GM12878 (cell line): ENCODE results near the gene RPL13A. TPM values are rescaled to one million over a fixed set of nuclear protein-coding genes. Genes with fewer than 3 reads are reported as not detected.

Source experiments
- ATAC-seq: fragments of 200-7000 bp; cut with Tn5 transposase; 3 replicates; pipeline ENCODE4 v1.9.1; 2020; ENCODE audit warnings: mild to moderate bottlenecking, moderate library complexity
- BruUV-seq: library from RNA; stranded (reverse); fragments of 400-500 nt; replicated peaks from 2 replicates; lab custom pipeline; 2021; lab: Mats Ljungman, UMichigan
- CTCF ChIA-PET: fragments of 300-600 bp; sonication (Branson Sonifier 250); formaldehyde crosslinking; extraction: SDS; loops from one replicate; lab custom pipeline; 2021; ENCODE audit warnings: inconsistent platforms; lab: Yijun Ruan, JAX
- POLR2A ChIA-PET: fragments of 350-600 bp; formaldehyde crosslinking; extraction: SDS; loops from one replicate; lab custom pipeline; 2021; ENCODE audit warnings: inconsistent platforms; lab: Charles Lee
- RAD21 ChIA-PET: fragments of 300-600 bp; sonication (Branson Sonifier 250); formaldehyde crosslinking; loops from one replicate; lab custom pipeline; 2023; ENCODE audit warnings: antibody characterized with exemption; ENCODE audit not compliant: unreplicated experiment; lab: Charles Lee
- SMC1A ChIA-PET: fragments of 300-600 bp; sonication (Branson Sonifier 250); formaldehyde crosslinking; loops from one replicate; lab custom pipeline; 2023; ENCODE audit not compliant: unreplicated experiment, uncharacterized antibody; lab: Charles Lee
- DNase-seq: peaks from one replicate; pipeline ENCODE4 v3.0.0-alpha.2; 2011; ENCODE audit warnings: low read depth, low spot score
- FAIRE-seq: peaks from 3 replicates; lab custom pipeline; 2011; peaks lifted over from hg19 to GRCh38; lab: Jason Lieb, UNC
- H2AFZ ChIP-seq: 2 replicates; pipeline ENCODE4 v1.6.0; 2011; ENCODE audit warnings: low read depth, low read length, control low read depth; ENCODE audit not compliant: control insufficient read depth
- H3K27ac ChIP-seq: 2 replicates; pipeline ENCODE4 v1.5.1; 2011; ENCODE audit warnings: control low read depth; ENCODE audit not compliant: control insufficient read depth, insufficient read depth
- H3K27me3 ChIP-seq, 2 experiments: replicated peaks in 1 of 2; 2 replicates each; pipeline versions ENCODE4 v1.6.0 to v1.6.1; 2011; ENCODE audit warnings: low read length in 1 of 2; ENCODE audit not compliant: control insufficient read depth in 2 of 2, insufficient read depth in 2 of 2
- H3K36me3 ChIP-seq, 2 experiments: 2 replicates each; pipeline ENCODE4 v1.5.1; 2011; ENCODE audit warnings: low read length in 1 of 2; ENCODE audit not compliant: control insufficient read depth in 2 of 2, insufficient read depth in 2 of 2
- H3K4me1 ChIP-seq: 2 replicates; pipeline ENCODE4 v1.6.1; 2011; ENCODE audit warnings: mild to moderate bottlenecking, low read length, moderate library complexity, mixed read lengths; ENCODE audit not compliant: control insufficient read depth, insufficient read depth
- H3K4me2 ChIP-seq: 2 replicates; pipeline ENCODE4 v1.6.0; 2011; ENCODE audit warnings: control low read depth; ENCODE audit not compliant: control insufficient read depth, insufficient read depth
- H3K4me3 ChIP-seq: fragments of 200-600 bp; sonication (generic); 2 replicates; pipeline ENCODE4 v1.5.1; 2016
- H3K79me2 ChIP-seq: 2 replicates; pipeline ENCODE4 v1.6.0; 2011; ENCODE audit warnings: low read length; ENCODE audit not compliant: control insufficient read depth, insufficient read depth
- H3K9ac ChIP-seq: 2 replicates; pipeline ENCODE4 v1.8.0; 2011; ENCODE audit warnings: low read length, control low read depth, mixed read lengths; ENCODE audit not compliant: control insufficient read depth, insufficient read depth
- H3K9me3 ChIP-seq: replicated peaks from 3 replicates; pipeline ENCODE4 v1.5.1; 2011; ENCODE audit warnings: mild to moderate bottlenecking, low read length; ENCODE audit not compliant: control insufficient read depth, insufficient read depth
- H4K20me1 ChIP-seq: 2 replicates; pipeline ENCODE4 v1.6.0; 2011; ENCODE audit not compliant: control insufficient read depth, insufficient read depth
- ATF7 ChIP-seq: fragments of 450-650 bp; IDR thresholded peaks from 2 replicates; pipeline ENCODE4 v1.6.1; 2016; ENCODE audit warnings: low read depth, mild to moderate bottlenecking
- BMI1 ChIP-seq: fragments of 450-650 bp; IDR thresholded peaks from 2 replicates; pipeline ENCODE4 v1.6.1; 2016; ENCODE audit warnings: mild to moderate bottlenecking, moderate library complexity, borderline replicate concordance
- CBFB ChIP-seq: IDR thresholded peaks from 2 replicates; pipeline ENCODE4 v1.6.1; 2016; ENCODE audit warnings: antibody characterized with exemption, low read depth
- CBX5 ChIP-seq: sonication (generic); IDR thresholded peaks from 2 replicates; pipeline ENCODE4 v1.6.1; 2016; ENCODE audit warnings: low read depth, moderate library complexity, mild to moderate bottlenecking, inconsistent platforms
- ELK1 ChIP-seq: IDR thresholded peaks from 2 replicates; pipeline ENCODE4 v1.6.1; 2012; ENCODE audit warnings: low read depth, low read length, improper control_type of control experiment
- ETV6 ChIP-seq, 2 experiments: fragments of 450-650 bp in 1 of 2; IDR thresholded peaks in 1 of 2; conservative IDR thresholded peaks in 1 of 2; 2 replicates each; pipeline ENCODE4 v1.6.1; 2014; ENCODE audit warnings: antibody characterized with exemption in 1 of 2, borderline replicate concordance in 1 of 2, low read depth in 1 of 2, mild to moderate bottlenecking in 1 of 2, moderate library complexity in 1 of 2
- HCFC1 ChIP-seq: fragments of 150-350 bp; IDR thresholded peaks from 2 replicates; pipeline ENCODE4 v1.6.1; 2014; ENCODE audit warnings: low read length
- HDAC2 ChIP-seq: fragments of 200-600 bp; sonication (generic); IDR thresholded peaks from 2 replicates; pipeline ENCODE4 v1.6.1; 2017
- IKZF2 ChIP-seq, 2 experiments: fragments of 450-650 bp; IDR thresholded peaks; 2 replicates each; pipeline ENCODE4 v1.6.1; 2017; ENCODE audit warnings: mild to moderate bottlenecking in 2 of 2, moderate library complexity in 2 of 2
- JUNB ChIP-seq: IDR thresholded peaks from 2 replicates; pipeline ENCODE4 v1.6.1; 2016; ENCODE audit warnings: antibody characterized with exemption, mild to moderate bottlenecking
- MEF2A ChIP-seq: IDR thresholded peaks from 2 replicates; pipeline ENCODE4 v1.6.1; 2011; ENCODE audit warnings: low read depth, mild to moderate bottlenecking, low read length, moderate library complexity; ENCODE audit not compliant: insufficient read depth
- MTA2 ChIP-seq: fragments of 450-650 bp; IDR thresholded peaks from 2 replicates; pipeline ENCODE4 v1.6.1; 2016; ENCODE audit warnings: low read depth, mild to moderate bottlenecking, moderate library complexity
- MYB ChIP-seq: fragments of 150-350 bp; IDR thresholded peaks from 2 replicates; pipeline ENCODE4 v1.6.1; 2014; ENCODE audit warnings: mild to moderate bottlenecking, low read depth, low read length, borderline replicate concordance
- RBBP5 ChIP-seq: fragments of 200-600 bp; sonication (generic); conservative IDR thresholded peaks from 2 replicates; pipeline ENCODE4 v1.6.1; 2016
- SMARCA5 ChIP-seq: fragments of 450-650 bp; IDR thresholded peaks from 2 replicates; pipeline ENCODE4 v1.6.1; 2017; ENCODE audit warnings: mild to moderate bottlenecking
- WGBS: methylation state at CpG from one replicate; pipeline ENCODE4 v1.1.6; 2016; ENCODE audit warnings: low lambda C conversion rate; ENCODE audit not compliant: insufficient replicate concordance, insufficient coverage; ENCODE audit errors: missing lambda C conversion rate; 5-methylcytosine and 5-hydroxymethylcytosine counted together
- in situ Hi-C: fragments of 300-500 bp; cut with MboI; formaldehyde crosslinking; loops from 9 replicates; pipeline ENCODE4 v1.14.3; 2018; ENCODE audit warnings: mixed read lengths
- intact Hi-C: fragments of 100-400 bp; cut with micrococcal nuclease; formaldehyde crosslinking; loops from one replicate; pipeline ENCODE4 v1.14.2; 2022; ENCODE audit not compliant: unreplicated experiment
- polyA plus RNA-seq, 11 experiments: library from polyadenylated mRNA; depleted of rRNA in 4 of 11; unstranded in 6 of 11; stranded (reverse) in 5 of 11; fragments of >200 nt; fragmentation: Nextera tagmentation in 4 of 11; fragmentation: Illumina TruSeq in 1 of 11; extraction: Ambion mirVana in 4 of 11; extraction: Trizol in 1 of 11; gene quantifications; 1 replicate in 1 of 11; 2 replicates in 10 of 11; pipeline versions ENCODE4 v1.2.1 to v1.2.3, GENCODE V29; 2011 to 2016; ENCODE audit warnings: inconsistent platforms in 2 of 11, missing spikeins in 2 of 11, low read depth in 1 of 11
- total RNA-seq, 4 experiments: library from RNA; depleted of rRNA in 3 of 4; stranded (reverse); fragments of >200 nt in 3 of 4; fragmentation: Illumina TruSeq in 1 of 4; extraction: Trizol in 1 of 4; gene quantifications; 2 replicates each; pipeline versions ENCODE4 v1.2.1 to v1.2.3, GENCODE V29; 2013 to 2021
- TF ChIP-seq, protein P1 (sequence below): fragments of 450-650 bp; IDR thresholded peaks from 2 replicates; pipeline ENCODE4 v1.6.1; 2018; ENCODE audit warnings: borderline replicate concordance, mild to moderate bottlenecking; ENCODE audit not compliant: partially characterized antibody
- TF ChIP-seq, protein P2 (sequence below): IDR thresholded peaks from 2 replicates; pipeline ENCODE4 v1.6.1; 2011; ENCODE audit warnings: low read depth, mild to moderate bottlenecking, low read length, moderate library complexity, borderline replicate concordance; ENCODE audit errors: extremely low read depth
- TF ChIP-seq, protein P3 (sequence below): fragments of 450-650 bp; IDR thresholded peaks from 2 replicates; pipeline ENCODE4 v1.6.1; 2017; ENCODE audit warnings: mild to moderate bottlenecking, moderate library complexity

Gene RPL13A
- total and polyA plus RNA-seq, 10 of the 15 experiments (the other 5 are each of a cell fraction or from before 2014, with no cell fraction given), result 1,426 to 8,961 (median 4,266) TPM

DNA sequence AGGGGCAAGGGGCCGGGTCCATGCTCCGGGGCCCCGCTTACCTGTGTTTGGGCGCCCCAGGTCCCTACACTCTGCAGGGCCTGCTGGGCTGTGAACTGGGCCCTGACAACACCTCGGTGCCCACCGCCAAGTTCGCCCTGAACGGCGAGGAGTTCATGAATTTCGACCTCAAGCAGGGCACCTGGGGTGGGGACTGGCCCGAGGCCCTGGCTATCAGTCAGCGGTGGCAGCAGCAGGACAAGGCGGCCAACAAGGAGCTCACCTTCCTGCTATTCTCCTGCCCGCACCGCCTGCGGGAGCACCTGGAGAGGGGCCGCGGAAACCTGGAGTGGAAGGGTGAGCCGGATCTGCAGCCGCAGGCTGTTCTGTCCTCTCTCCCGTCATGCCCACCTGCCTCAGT, 26.7 kb downstream of the RPL13A start:
- no peaks in the 10 kb centered on the region for H3K36me3 ChIP-seq
- ChIA-PET RAD21 (no interaction called here), POLR2A (interaction anchor here (1.1 kb wide), 1 partner anchor 126 kb away, joined by 3 read pairs; the partner anchor contains the start of gene RRAS), SMC1A (no interaction called here), CTCF (interaction anchor here (1.1 to 1.3 kb wide), 2 partner anchors 32 to 36 kb away, joined by 4 to 9 read pairs; no protein-coding TSS in a partner anchor)
- no peaks in the 10 kb centered on the region for H3K27me3 ChIP-seq
- H4K20me1 ChIP-seq, result no peaks in the 10 kb centered on the region
- H2AFZ ChIP-seq, result no peak overlapping the region
- H3K4me1 ChIP-seq, result peaks cover 7% of the 10 kb centered on the region
- BruUV-seq, result no TSS peak
- 78% methylated on average over 21 of the region's 21 CpGs for WGBS
- ATAC-seq, result no peak
- intact Hi-C loops (no loop called here), in situ Hi-C loops (no loop called here)
- H3K9ac ChIP-seq, result no peak overlapping the region
- H3K4me2 ChIP-seq, result no peak overlapping the region
- H3K27ac ChIP-seq, result no peak overlapping the region
- FAIRE-seq, result no peak
- no peak overlapping the region for H3K4me3 ChIP-seq
- no peak for DNase-seq
- H3K79me2 ChIP-seq, result no peaks in the 10 kb centered on the region
- H3K9me3 ChIP-seq, result no peaks in the 10 kb centered on the region
- TF ChIP-seq, protein P1, sequence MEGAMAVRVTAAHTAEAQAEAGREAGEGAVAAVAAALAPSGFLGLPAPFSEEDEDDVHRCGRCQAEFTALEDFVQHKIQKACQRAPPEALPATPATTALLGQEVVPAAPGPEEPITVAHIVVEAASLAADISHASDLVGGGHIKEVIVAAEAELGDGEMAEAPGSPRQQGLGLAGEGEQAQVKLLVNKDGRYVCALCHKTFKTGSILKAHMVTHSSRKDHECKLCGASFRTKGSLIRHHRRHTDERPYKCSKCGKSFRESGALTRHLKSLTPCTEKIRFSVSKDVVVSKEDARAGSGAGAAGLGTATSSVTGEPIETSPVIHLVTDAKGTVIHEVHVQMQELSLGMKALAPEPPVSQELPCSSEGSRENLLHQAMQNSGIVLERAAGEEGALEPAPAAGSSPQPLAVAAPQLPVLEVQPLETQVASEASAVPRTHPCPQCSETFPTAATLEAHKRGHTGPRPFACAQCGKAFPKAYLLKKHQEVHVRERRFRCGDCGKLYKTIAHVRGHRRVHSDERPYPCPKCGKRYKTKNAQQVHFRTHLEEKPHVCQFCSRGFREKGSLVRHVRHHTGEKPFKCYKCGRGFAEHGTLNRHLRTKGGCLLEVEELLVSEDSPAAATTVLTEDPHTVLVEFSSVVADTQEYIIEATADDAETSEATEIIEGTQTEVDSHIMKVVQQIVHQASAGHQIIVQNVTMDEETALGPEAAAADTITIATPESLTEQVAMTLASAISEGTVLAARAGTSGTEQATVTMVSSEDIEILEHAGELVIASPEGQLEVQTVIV, result no peak
- TF ChIP-seq HCFC1 (no peak), CBFB (no peak), MTA2 (no peak), SMARCA5 (no peak), JUNB (no peak), BMI1 (no peak), CBX5 (no peak), HDAC2 (no peak), ELK1 (no peak), ATF7 (no peak), MEF2A (no peak), ETV6 (conservative IDR thresholded peaks at IDR 0.05 in 1 of 2, IDR thresholded peaks at IDR 0.05 in 1 of 2; ENCODE audit: borderline replicate concordance in 1 of 2, low read depth in 1 of 2) (no peak), IKZF2 (IDR thresholded peaks at IDR 0.05) (no peak), RBBP5 (no peak), MYB (no peak)
- TF ChIP-seq, protein P2, sequence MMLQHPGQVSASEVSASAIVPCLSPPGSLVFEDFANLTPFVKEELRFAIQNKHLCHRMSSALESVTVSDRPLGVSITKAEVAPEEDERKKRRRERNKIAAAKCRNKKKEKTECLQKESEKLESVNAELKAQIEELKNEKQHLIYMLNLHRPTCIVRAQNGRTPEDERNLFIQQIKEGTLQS, result no peak
- TF ChIP-seq, protein P3, sequence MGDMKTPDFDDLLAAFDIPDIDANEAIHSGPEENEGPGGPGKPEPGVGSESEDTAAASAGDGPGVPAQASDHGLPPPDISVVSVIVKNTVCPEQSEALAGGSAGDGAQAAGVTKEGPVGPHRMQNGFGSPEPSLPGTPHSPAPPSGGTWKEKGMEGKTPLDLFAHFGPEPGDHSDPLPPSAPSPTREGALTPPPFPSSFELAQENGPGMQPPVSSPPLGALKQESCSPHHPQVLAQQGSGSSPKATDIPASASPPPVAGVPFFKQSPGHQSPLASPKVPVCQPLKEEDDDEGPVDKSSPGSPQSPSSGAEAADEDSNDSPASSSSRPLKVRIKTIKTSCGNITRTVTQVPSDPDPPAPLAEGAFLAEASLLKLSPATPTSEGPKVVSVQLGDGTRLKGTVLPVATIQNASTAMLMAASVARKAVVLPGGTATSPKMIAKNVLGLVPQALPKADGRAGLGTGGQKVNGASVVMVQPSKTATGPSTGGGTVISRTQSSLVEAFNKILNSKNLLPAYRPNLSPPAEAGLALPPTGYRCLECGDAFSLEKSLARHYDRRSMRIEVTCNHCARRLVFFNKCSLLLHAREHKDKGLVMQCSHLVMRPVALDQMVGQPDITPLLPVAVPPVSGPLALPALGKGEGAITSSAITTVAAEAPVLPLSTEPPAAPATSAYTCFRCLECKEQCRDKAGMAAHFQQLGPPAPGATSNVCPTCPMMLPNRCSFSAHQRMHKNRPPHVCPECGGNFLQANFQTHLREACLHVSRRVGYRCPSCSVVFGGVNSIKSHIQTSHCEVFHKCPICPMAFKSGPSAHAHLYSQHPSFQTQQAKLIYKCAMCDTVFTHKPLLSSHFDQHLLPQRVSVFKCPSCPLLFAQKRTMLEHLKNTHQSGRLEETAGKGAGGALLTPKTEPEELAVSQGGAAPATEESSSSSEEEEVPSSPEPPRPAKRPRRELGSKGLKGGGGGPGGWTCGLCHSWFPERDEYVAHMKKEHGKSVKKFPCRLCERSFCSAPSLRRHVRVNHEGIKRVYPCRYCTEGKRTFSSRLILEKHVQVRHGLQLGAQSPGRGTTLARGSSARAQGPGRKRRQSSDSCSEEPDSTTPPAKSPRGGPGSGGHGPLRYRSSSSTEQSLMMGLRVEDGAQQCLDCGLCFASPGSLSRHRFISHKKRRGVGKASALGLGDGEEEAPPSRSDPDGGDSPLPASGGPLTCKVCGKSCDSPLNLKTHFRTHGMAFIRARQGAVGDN, result no peak
